ENCODE measurements around the gene BID.

Gene BID

DNA sequence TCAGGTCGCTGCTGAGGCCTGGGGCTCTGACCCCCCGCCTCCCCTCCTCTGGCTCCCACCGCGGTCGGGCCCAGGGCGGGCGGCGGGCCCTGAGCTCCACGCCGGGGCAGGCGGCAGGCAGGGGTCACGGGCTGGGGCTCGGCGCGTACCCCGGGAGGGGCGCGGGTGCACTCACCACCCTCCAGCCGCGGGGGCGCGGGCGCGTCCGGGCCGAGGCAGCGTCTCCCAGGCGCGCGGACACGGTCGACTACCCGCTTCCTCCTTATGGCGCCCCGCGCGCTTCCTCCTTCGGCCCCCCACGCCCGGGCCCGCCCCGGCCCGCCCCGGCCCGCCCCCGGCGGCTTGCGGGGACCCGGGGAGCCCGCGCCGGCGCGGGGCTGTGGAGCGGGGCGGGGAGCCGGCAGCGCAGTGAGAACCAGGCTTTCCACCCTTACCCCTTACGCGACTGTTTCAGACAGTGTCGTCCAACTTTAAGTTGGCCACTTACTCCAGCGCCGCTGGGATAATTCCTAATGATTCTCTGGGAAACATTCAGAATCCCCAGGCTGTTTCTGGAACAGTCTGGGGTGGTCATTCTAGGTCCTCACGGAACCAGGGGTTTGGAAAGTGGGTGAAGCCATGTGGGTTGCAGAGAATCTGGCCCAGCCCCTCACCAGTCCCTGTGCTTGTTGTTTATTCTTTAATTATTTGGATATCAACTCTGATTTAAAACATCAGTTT, at the start of gene BID:
BID (minus strand) TSS at position 264 of the 720 bp plus-strand sequence. CDS start 24,353 bp downstream, outside the sequence.
- no peak for DNase-seq (ENCODE audit: low spot score)

- no peak for DNase-seq (ENCODE audit: low spot score)
These were observed 49.7 kb upstream of the BID start for GRCh38 chr22:17823964-17824363.

- DNase-seq (ENCODE audit: low spot score): no peak
These were observed 49.0 kb upstream of the BID start for GRCh38 chr22:17823226-17823625.

DNA sequence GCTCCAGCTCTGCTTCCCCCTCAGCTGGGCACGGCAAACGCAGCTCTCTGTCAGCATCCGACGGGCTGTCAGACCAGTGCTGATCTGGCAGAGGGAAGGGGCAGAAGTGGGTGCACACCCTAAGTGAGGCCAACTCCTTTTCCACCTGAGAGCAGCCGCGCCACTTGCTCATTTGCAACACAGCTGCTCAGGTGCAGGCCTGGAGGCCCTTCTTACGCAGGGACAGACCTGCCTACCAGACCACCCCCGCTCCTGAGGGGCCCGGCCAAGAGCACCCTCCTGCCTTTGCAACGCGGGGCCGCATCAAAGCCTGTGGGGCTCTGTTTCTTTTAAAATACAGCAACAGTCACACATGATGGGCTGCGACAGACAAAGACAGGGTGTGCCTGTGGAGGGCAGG, 47.8 kb upstream of the BID start:
- no peak for DNase-seq (ENCODE audit: low spot score)

GRCh38 chr22:17820879-17821439, 46.7 kb upstream of the BID start:
- DNase-seq (ENCODE audit: low spot score): no peak

DNA sequence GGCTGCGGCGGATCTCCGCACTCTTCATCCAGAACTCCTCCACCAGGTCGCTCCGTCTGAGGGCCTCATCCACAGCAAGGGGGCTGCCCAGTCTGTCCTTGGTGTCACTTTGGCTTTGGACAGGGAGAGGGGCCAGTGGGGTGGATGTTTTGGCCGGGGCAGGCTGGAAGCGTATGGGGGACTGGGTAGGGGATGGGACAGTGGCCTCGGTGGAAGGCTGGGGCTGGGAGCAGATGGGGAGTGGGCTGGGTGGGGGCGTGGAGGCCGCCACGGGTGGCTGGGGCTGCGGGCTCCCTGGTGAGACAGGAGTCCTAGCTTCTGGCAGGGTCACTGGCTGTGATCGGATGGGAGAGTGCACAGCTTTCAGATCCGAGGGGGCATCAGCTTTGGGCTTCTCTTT, 44.4 kb upstream of the BID start:
- no peak for DNase-seq (ENCODE audit: low spot score)

GRCh38 chr22:17818180-17818579, 43.9 kb upstream of the BID start:
- DNase-seq (ENCODE audit: low spot score): no peak

DNA sequence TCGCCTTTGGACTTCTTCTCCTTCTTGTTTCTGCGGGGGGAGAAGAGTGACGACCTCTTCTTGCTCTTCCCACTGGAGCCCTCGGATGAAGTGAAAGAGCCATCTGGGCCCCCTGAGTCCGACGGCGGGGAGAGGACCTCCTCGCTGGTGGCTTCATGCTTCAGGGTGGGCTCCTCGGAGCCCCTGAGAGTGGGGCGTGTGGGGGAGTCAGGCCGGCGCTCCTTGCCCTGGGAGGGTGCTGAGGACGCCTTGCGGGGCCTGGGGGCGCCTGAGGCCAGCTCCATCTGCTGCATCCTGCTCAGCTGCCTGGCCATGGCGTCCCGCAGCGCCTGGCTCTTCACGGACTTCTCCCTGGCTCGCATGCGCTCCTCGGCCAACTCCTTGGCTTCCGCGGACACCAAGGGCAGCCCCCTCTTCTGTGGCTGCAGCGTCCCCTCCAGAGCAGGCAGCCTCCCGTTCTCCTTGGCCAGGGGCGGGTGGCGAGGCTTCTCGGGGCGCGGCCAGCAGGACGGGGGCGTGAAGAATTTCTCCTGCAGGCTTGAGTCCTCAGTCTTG, 43.3 kb upstream of the BID start:
- DNase-seq (ENCODE audit: low spot score): no peak

- DNase-seq (ENCODE audit: low spot score): no peak
These were observed 42.8 kb upstream of the BID start for GRCh38 chr22:17817079-17817478.

- DNase-seq (ENCODE audit: low spot score): no peak
These were observed 42.4 kb upstream of the BID start for GRCh38 chr22:17816649-17817048.

GRCh38 chr22:17815703-17816254, 41.5 kb upstream of the BID start:
- DNase-seq (ENCODE audit: low spot score): no peak

DNA sequence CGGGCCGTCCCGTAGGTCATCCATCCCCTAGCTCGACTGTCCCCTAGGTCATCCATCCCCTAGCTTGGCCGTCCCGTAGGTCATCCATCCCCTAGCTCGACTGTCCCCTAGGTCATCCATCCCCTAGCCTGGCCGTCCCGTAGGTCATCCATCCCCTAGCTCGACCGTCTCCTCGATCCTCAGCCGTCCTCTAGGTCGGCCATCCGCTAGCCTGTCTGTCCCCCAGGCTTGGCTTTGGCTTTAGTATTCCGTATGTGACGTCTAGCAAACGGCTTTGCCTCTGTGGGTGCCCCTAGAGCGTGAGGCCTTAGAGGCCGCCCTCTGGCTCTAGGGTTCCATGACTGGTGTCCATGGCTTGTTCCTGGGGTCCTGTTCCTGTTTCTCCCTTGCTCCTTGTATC, 40.6 kb upstream of the BID start:
- no peak for DNase-seq (ENCODE audit: low spot score)

GRCh38 chr22:17814084-17814483, 39.8 kb upstream of the BID start:
- DNase-seq (ENCODE audit: low spot score): no peak

GRCh38 chr22:17811119-17811518, 36.9 kb upstream of the BID start:
- DNase-seq (ENCODE audit: low spot score): no peak

DNA sequence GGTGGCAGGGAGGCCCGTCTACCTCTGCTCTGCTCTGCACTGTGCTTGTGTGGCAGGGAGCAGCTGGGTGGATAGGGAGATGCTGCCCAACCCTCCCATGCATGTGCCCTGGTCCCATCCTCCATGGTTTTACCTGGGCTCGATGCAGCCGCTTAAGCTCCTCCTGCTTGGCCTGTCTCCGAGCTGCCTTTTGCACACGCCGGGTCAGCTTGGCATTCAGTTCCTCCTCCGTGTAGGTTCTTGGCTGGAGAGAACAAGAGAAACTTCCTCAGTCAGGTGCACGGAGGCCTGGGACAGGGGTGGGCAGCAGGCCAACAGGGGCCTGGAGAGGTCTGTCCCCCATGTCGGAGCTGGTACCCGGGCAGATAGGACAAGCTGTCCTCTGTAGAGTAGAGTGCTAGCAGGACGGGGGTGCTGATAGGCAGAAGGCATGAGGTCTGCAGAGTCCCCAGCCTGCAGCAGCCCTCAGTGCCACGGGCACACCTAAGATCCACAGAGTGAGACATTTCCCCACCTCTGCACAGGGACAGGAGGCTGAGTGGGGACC, 36.4 kb upstream of the BID start:
- no peak for DNase-seq (ENCODE audit: low spot score)

GRCh38 chr22:17808693-17809403, 34.6 kb upstream of the BID start:
- no peak for DNase-seq (ENCODE audit: low spot score)

- no peak for DNase-seq (ENCODE audit: low spot score)
These were observed 33.5 kb upstream of the BID start for GRCh38 chr22:17807578-17808410.

DNA sequence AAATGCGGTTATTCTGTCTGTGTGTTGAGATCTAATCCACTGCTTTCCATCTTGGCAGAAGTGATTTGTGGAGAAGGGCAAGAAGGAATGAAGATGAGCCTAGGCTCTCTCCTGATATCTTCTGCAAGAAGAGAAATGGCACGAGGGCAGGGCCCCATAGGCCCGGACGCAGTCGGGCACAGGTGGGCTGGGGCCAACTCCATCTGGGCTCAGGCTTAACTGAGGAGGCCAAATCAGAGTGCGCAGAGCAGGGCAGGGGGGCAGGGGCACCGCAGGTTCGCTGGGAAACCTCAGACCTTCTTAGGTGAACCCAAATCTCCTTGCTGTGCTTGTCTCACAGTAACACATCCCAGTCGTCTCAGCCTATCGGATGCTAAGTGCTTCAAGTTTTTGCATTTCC, 32.8 kb upstream of the BID start:
- DNase-seq (ENCODE audit: low spot score): no peak

GRCh38 chr22:17806437-17806836, 32.2 kb upstream of the BID start:
- DNase-seq (ENCODE audit: low spot score): no peak

DNA sequence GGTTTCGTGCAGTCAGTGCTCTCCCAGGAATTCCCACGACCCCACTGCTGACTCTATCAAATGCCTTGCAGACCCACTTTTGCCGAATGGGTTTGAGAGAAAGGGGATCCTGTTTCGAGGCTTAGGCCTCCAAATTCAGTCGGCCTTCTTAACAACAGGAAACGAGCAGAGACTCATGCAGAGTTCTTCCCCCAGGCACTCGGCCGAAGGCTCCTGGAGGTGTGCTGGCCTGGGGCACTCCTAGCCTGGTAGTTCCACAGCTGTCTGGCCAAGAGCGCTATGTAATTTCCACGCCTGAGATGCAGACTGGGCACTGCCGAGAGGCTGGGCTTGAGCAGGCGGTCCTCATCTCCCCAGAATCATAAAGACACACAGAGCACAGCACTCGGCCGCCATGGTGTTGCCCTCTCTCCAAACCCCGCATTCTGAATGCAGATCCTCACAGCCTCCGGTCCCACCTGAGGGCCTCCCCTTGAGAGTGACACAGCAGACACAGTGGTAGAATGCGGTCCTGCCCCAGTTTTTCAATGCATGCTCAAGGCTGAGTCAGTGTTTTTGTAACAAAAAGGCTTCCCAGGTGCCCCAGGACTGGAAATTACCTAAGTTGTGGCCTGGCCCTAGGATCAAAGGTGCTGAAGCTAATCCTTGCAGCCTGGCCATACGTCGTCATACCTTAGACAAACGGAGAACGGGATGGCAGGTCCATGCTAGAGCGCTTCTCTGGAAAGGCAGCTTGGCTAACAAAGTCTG, 30.2 kb upstream of the BID start:
- no peak for DNase-seq (ENCODE audit: low spot score)

Measured in globus pallidus (tissue), 1 donor.